ENCODE data around the gene HEXD.

GRCh38 chr17:82479602-82480001, 61.5 kb downstream of the HEXD start:
- no peak for TF ChIP-seq TAF1 (conservative IDR thresholded peaks at IDR 0.05)
- no peak for TF ChIP-seq GABPA (IDR thresholded peaks at IDR 0.05 in 1 of 2, conservative IDR thresholded peaks at IDR 0.05 in 1 of 2)
- TF ChIP-seq SP1 (IDR thresholded peaks at IDR 0.05): no peak
- TF ChIP-seq CTCF (IDR thresholded peaks at IDR 0.05; ENCODE audit: low read depth, low read length, missing input control): no peak
- TF ChIP-seq MAX (IDR thresholded peaks at IDR 0.05): no peak
- TF ChIP-seq EGR1 (IDR thresholded peaks at IDR 0.05; ENCODE audit: low read depth in 2 of 2): no peak
- no peak for TF ChIP-seq YY1 (IDR thresholded peaks at IDR 0.05)
- TF ChIP-seq HNF4A (conservative IDR thresholded peaks at IDR 0.05): no peak
- TF ChIP-seq HNF4G (IDR thresholded peaks at IDR 0.05): no peak
- no peak for TF ChIP-seq ATF3 (IDR thresholded peaks at IDR 0.05)
- no peak for TF ChIP-seq NR2F2 (IDR thresholded peaks at IDR 0.05)
- TF ChIP-seq FOXA1 (IDR thresholded peaks at IDR 0.05): no peak
- TF ChIP-seq RAD21 (IDR thresholded peaks at IDR 0.05): no peak

Data from liver (tissue), 3 donors.